GM18502 (cell line): ENCODE results near the gene HBS1L.
A peak's percentile ranks its signal among the peaks of the same experiment; 100 is the strongest.

Experiments used
- ATAC-seq: cut with Tn5 transposase; IDR thresholded peaks from one replicate; pipeline ENCODE4 v1.9.1; 2021; ENCODE audit warnings: mild to moderate bottlenecking; ENCODE audit not compliant: unreplicated experiment, poor library complexity

The HBS1L gene

GRCh38 chr6:135004399-135004798, 50.2 kb downstream of the HBS1L start:
- no peak for ATAC-seq

- ATAC-seq: peak; percentile 96
Observed at GRCh38 chr6:135002974-135003703, 51.5 kb downstream of the HBS1L start.

GRCh38 chr6:135002229-135002844, 52.3 kb downstream of the HBS1L start:
- ATAC-seq: peak; percentile 40

GRCh38 chr6:134999107-134999506, 55.5 kb downstream of the HBS1L start:
- ATAC-seq: no peak

- no peak for ATAC-seq
Observed at GRCh38 chr6:134997133-134997995, 57.3 kb downstream of the HBS1L start.

GRCh38 chr6:134995536-134995935, 59.1 kb downstream of the HBS1L start:
- ATAC-seq: no peak

GRCh38 chr6:134994431-134994830, 60.2 kb downstream of the HBS1L start:
- no peak for ATAC-seq

GRCh38 chr6:134992155-134992554, 62.5 kb downstream of the HBS1L start:
- no peak for ATAC-seq

- ATAC-seq: no peak
Observed at GRCh38 chr6:134990262-134990661, 64.4 kb downstream of the HBS1L start.

- no peak for ATAC-seq
Observed at GRCh38 chr6:134984821-134985220, 69.8 kb downstream of the HBS1L start.

- no peak for ATAC-seq
Observed at GRCh38 chr6:134983823-134984222, 70.8 kb downstream of the HBS1L start.

- ATAC-seq: no peak
Observed at GRCh38 chr6:134982161-134982560, 72.5 kb downstream of the HBS1L start.

- ATAC-seq: no peak
Observed at GRCh38 chr6:134980846-134981245, 73.8 kb downstream of the HBS1L start.

GRCh38 chr6:134979142-134979541, 75.5 kb downstream of the HBS1L start:
- ATAC-seq: peak; percentile 89

GRCh38 chr6:134974370-134974769, 80.3 kb downstream of the HBS1L start:
- ATAC-seq: no peak

GRCh38 chr6:134967711-134968110, 86.9 kb downstream of the HBS1L start:
- no peak for ATAC-seq

- ATAC-seq: no peak
Observed at GRCh38 chr6:134964451-134965203, 90.0 kb downstream of the HBS1L start.

- no peak for ATAC-seq
Observed at GRCh38 chr6:134962421-134962820, 92.2 kb downstream of the HBS1L start.

- no peak for ATAC-seq
Observed at GRCh38 chr6:134961366-134961765, 93.3 kb downstream of the HBS1L start.

GRCh38 chr6:134959603-134960002, 95.0 kb downstream of the HBS1L start:
- no peak for ATAC-seq
